Measurements from ENCODE around the gene C20orf204. TPM values are rescaled to one million over a fixed set of nuclear protein-coding genes. Genes with fewer than 3 reads are reported as not detected.

C20orf204 gene
- total and polyA plus RNA-seq, 10 of the 15 experiments (the other 5 are each of a cell fraction or from before 2014, with no cell fraction given), result 0.24 to 56.0 (median 12.4) TPM

GRCh38 chr20:64084685-64085152 is 48.7 kb downstream of the C20orf204 start (continued):
- no peak for TF ChIP-seq CUX1 (IDR thresholded peaks at IDR 0.05; ENCODE audit: insufficient replicate concordance, low read depth, low read length)
- TF ChIP-seq DPF2 (IDR thresholded peaks at IDR 0.05), result no peak
- TF ChIP-seq TCF12 (IDR thresholded peaks at IDR 0.05; ENCODE audit: low read depth, low read length), result no peak
- TF ChIP-seq CREB1 (IDR thresholded peaks at IDR 0.05; ENCODE audit: low read depth), result no peak
- no peak for TF ChIP-seq PBX3 (IDR thresholded peaks at IDR 0.05; ENCODE audit: insufficient replicate concordance, low read depth, low read length)
- no peak for TF ChIP-seq ZNF622 (IDR thresholded peaks at IDR 0.05)
- TF ChIP-seq GATAD2B (conservative IDR thresholded peaks at IDR 0.05; ENCODE audit: low read depth), result no peak
- TF ChIP-seq, protein P1, sequence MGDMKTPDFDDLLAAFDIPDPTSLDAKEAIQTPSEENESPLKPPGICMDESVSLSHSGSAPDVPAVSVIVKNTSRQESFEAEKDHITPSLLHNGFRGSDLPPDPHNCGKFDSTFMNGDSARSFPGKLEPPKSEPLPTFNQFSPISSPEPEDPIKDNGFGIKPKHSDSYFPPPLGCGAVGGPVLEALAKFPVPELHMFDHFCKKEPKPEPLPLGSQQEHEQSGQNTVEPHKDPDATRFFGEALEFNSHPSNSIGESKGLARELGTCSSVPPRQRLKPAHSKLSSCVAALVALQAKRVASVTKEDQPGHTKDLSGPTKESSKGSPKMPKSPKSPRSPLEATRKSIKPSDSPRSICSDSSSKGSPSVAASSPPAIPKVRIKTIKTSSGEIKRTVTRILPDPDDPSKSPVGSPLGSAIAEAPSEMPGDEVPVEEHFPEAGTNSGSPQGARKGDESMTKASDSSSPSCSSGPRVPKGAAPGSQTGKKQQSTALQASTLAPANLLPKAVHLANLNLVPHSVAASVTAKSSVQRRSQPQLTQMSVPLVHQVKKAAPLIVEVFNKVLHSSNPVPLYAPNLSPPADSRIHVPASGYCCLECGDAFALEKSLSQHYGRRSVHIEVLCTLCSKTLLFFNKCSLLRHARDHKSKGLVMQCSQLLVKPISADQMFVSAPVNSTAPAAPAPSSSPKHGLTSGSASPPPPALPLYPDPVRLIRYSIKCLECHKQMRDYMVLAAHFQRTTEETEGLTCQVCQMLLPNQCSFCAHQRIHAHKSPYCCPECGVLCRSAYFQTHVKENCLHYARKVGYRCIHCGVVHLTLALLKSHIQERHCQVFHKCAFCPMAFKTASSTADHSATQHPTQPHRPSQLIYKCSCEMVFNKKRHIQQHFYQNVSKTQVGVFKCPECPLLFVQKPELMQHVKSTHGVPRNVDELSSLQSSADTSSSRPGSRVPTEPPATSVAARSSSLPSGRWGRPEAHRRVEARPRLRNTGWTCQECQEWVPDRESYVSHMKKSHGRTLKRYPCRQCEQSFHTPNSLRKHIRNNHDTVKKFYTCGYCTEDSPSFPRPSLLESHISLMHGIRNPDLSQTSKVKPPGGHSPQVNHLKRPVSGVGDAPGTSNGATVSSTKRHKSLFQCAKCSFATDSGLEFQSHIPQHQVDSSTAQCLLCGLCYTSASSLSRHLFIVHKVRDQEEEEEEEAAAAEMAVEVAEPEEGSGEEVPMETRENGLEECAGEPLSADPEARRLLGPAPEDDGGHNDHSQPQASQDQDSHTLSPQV (IDR thresholded peaks at IDR 0.05), result no peak
- no peak for TF ChIP-seq ZNF24 (IDR thresholded peaks at IDR 0.05)
- no peak for TF ChIP-seq FOXK2 (IDR thresholded peaks at IDR 0.05)
- TF ChIP-seq RUNX3 (IDR thresholded peaks at IDR 0.05; ENCODE audit: low read length), result no peak
- TF ChIP-seq RELB (IDR thresholded peaks at IDR 0.05; ENCODE audit: low read depth), result no peak
- no peak for TF ChIP-seq SMAD5 (IDR thresholded peaks at IDR 0.05; ENCODE audit: low read depth)

Data from GM12878 (cell line).